Measurements from ENCODE around the gene PTPRJ.

- TF ChIP-seq FOXM1 (IDR thresholded peaks at IDR 0.05; ENCODE audit: borderline replicate concordance), result no peak
- no peak for TF ChIP-seq CTBP1 (IDR thresholded peaks at IDR 0.05; ENCODE audit: borderline replicate concordance)
Measured at GRCh38 chr11:48180627-48181026, 200.3 kb downstream of the PTPRJ start.

Measured in HEK293T (cell line).